ENCODE results near the gene CNOT10. TPM values are rescaled to one million over a fixed set of nuclear protein-coding genes. Genes with fewer than 3 reads are reported as not detected.
"Not testable (repeated sequence)": the region's sequence is repeated elsewhere in the genome, so short reads cannot be mapped to it uniquely, and the experiment has no call there.

The CNOT10 gene
- total RNA-seq, 2 experiments from 2014 or later: 44.2 to 45.8 TPM

GRCh38 chr3:32734756-32735155 lies 49.8 kb downstream of the CNOT10 start:
- DNase-seq: no peak
- Mint-ChIP-seq H3K36me3 (ENCODE audit: low read depth) (peaks cover 25% of the 10 kb centered on the region), H3K27ac (no peak overlapping the region), H3K27me3 (no peaks in the 10 kb centered on the region), H3K4me3 (no peak overlapping the region), H3K4me1 (no peaks in the 10 kb centered on the region), H3K9me3 (no peaks in the 10 kb centered on the region)
- ChIA-PET POLR2A (no interaction called here), CTCF (interaction anchor here (1.4 to 2.9 kb wide), 4 partner anchors 47 to 200 kb away, joined by 3 to 14 read pairs (median 10); no protein-coding TSS in a partner anchor)

GRCh38 chr3:32743470-32743869 lies 58.5 kb downstream of the CNOT10 start:
- ChIA-PET CTCF (interaction anchor here (0.7 kb wide), 1 partner anchor 28 kb away, joined by 4 read pairs; no protein-coding TSS in a partner anchor), POLR2A (interaction anchor here (1.1 kb wide), 1 partner anchor 15 kb away, joined by 3 read pairs; no protein-coding TSS in a partner anchor)
- peaks cover 26% of the 10 kb centered on the region for H3K36me3 Mint-ChIP-seq (ENCODE audit: low read depth)

GRCh38 chr3:32743934-32744333 lies 58.9 kb downstream of the CNOT10 start:
- Mint-ChIP-seq H3K36me3 (ENCODE audit: low read depth) (peaks cover 26% of the 10 kb centered on the region), H3K4me1 (no peaks in the 10 kb centered on the region), H3K4me3 (no peak overlapping the region), H3K9me3 (no peaks in the 10 kb centered on the region), H3K27me3 (no peaks in the 10 kb centered on the region), H3K27ac (no peak overlapping the region)
- CTCF ChIA-PET: no interaction called here
- DNase-seq: no peak
- POLR2A ChIA-PET: no interaction called here

More at GRCh38 chr3:32743470-32743869, 58.5 kb downstream of the CNOT10 start:
- H3K4me3 Mint-ChIP-seq, H3K4me1 Mint-ChIP-seq, H3K27me3 Mint-ChIP-seq, H3K27ac Mint-ChIP-seq, DNase-seq, H3K9me3 Mint-ChIP-seq: not testable (repeated sequence)

GRCh38 chr3:32751377-32751776 lies 66.4 kb downstream of the CNOT10 start:
- H3K36me3 Mint-ChIP-seq (ENCODE audit: low read depth): peaks cover 11% of the 10 kb centered on the region
- no peak for DNase-seq
- H3K27me3 Mint-ChIP-seq: no peaks in the 10 kb centered on the region
- no peak overlapping the region for H3K27ac Mint-ChIP-seq
- no peaks in the 10 kb centered on the region for H3K4me1 Mint-ChIP-seq
- ChIA-PET POLR2A (no interaction called here), CTCF (no interaction called here)
- H3K4me3 Mint-ChIP-seq: no peak overlapping the region
- no peaks in the 10 kb centered on the region for H3K9me3 Mint-ChIP-seq

GRCh38 chr3:32755761-32756160 lies 70.8 kb downstream of the CNOT10 start:
- CTCF ChIA-PET: no interaction called here
- Mint-ChIP-seq H3K27me3 (no peaks in the 10 kb centered on the region), H3K9me3 (no peaks in the 10 kb centered on the region), H3K4me3 (no peak overlapping the region), H3K27ac (no peak overlapping the region), H3K4me1 (peaks cover 12% of the 10 kb centered on the region), H3K36me3 (ENCODE audit: low read depth) (peaks cover 10% of the 10 kb centered on the region)
- no peak for DNase-seq
- POLR2A ChIA-PET: no interaction called here

GRCh38 chr3:32757618-32758374 lies 72.8 kb downstream of the CNOT10 start:
- Mint-ChIP-seq H3K4me3 (no peak overlapping the region), H3K36me3 (ENCODE audit: low read depth) (peaks cover 15% of the 10 kb centered on the region), H3K27ac (no peak overlapping the region), H3K4me1 (peaks cover 12% of the 10 kb centered on the region), H3K9me3 (no peaks in the 10 kb centered on the region), H3K27me3 (no peaks in the 10 kb centered on the region)
- ChIA-PET POLR2A (interaction anchor here (1.4 kb wide), 1 partner anchor 15 kb away, joined by 3 read pairs; no protein-coding TSS in a partner anchor), CTCF (interaction anchor here (1.3 kb wide), 1 partner anchor 16 kb away, joined by 3 read pairs; no protein-coding TSS in a partner anchor)
- DNase-seq: no peak

GRCh38 chr3:32758375-32758753 lies 73.4 kb downstream of the CNOT10 start:
- no peak overlapping the region for H3K27ac Mint-ChIP-seq
- no peaks in the 10 kb centered on the region for H3K9me3 Mint-ChIP-seq
- no peaks in the 10 kb centered on the region for H3K27me3 Mint-ChIP-seq
- CTCF ChIA-PET: interaction anchor here (1.0 to 1.3 kb wide), 2 partner anchors 15 to 23 kb away, joined by 3 read pairs; no protein-coding TSS in a partner anchor
- peaks cover 12% of the 10 kb centered on the region for H3K4me1 Mint-ChIP-seq
- DNase-seq: no peak
- H3K4me3 Mint-ChIP-seq: no peak overlapping the region
- POLR2A ChIA-PET: interaction anchor here (1.4 kb wide), 1 partner anchor 15 kb away, joined by 3 read pairs; no protein-coding TSS in a partner anchor
- peaks cover 14% of the 10 kb centered on the region for H3K36me3 Mint-ChIP-seq (ENCODE audit: low read depth)

- Mint-ChIP-seq H3K4me1 (peaks cover 12% of the 10 kb centered on the region), H3K27me3 (no peaks in the 10 kb centered on the region), H3K4me3 (no peak overlapping the region), H3K27ac (no peak overlapping the region), H3K36me3 (ENCODE audit: low read depth) (peaks cover 16% of the 10 kb centered on the region), H3K9me3 (no peaks in the 10 kb centered on the region)
- ChIA-PET CTCF (interaction anchor here (1.0 kb wide), 1 partner anchor 22 kb away, joined by 3 read pairs; no protein-coding TSS in a partner anchor), POLR2A (no interaction called here)
- no peak for DNase-seq
These were observed 74.4 kb downstream of the CNOT10 start for GRCh38 chr3:32759342-32759741.

- H3K27ac Mint-ChIP-seq: no peak overlapping the region
- DNase-seq: no peak
- H3K36me3 Mint-ChIP-seq (ENCODE audit: low read depth): peaks cover 33% of the 10 kb centered on the region
- no peak overlapping the region for H3K4me3 Mint-ChIP-seq
- no peaks in the 10 kb centered on the region for H3K9me3 Mint-ChIP-seq
- CTCF ChIA-PET: no interaction called here
- no peaks in the 10 kb centered on the region for H3K27me3 Mint-ChIP-seq
- POLR2A ChIA-PET: no interaction called here
- no peaks in the 10 kb centered on the region for H3K4me1 Mint-ChIP-seq
These were observed 79.5 kb downstream of the CNOT10 start for GRCh38 chr3:32764481-32764880.

- CTCF ChIA-PET: interaction anchor here (0.9 kb wide), 1 partner anchor 495 kb away, joined by 4 read pairs; no protein-coding TSS in a partner anchor
- DNase-seq: no peak
- Mint-ChIP-seq H3K9me3 (no peaks in the 10 kb centered on the region), H3K27ac (no peak overlapping the region), H3K36me3 (ENCODE audit: low read depth) (peaks cover 11% of the 10 kb centered on the region), H3K4me1 (peaks cover 4% of the 10 kb centered on the region), H3K27me3 (peaks cover 8% of the 10 kb centered on the region), H3K4me3 (no peak overlapping the region)
- POLR2A ChIA-PET: interaction anchor here (0.9 kb wide), 1 partner anchor 17 kb away, joined by 3 read pairs; no protein-coding TSS in a partner anchor
These were observed 93.4 kb downstream of the CNOT10 start for GRCh38 chr3:32778389-32778788.

GRCh38 chr3:32780071-32780734 lies 95.2 kb downstream of the CNOT10 start:
- no peak for DNase-seq
- Mint-ChIP-seq H3K27me3 (peaks cover 8% of the 10 kb centered on the region), H3K9me3 (no peaks in the 10 kb centered on the region), H3K4me3 (peak overlapping the region; percentile 80), H3K27ac (no peak overlapping the region), H3K36me3 (ENCODE audit: low read depth) (peaks cover 5% of the 10 kb centered on the region), H3K4me1 (peaks cover 4% of the 10 kb centered on the region)
- CTCF ChIA-PET: interaction anchor here (0.6 to 2.1 kb wide), 7 partner anchors 11 to 273 kb away, joined by 3 to 7 read pairs (median 3); no protein-coding TSS in a partner anchor
- POLR2A ChIA-PET: no interaction called here

GRCh38 chr3:32780735-32781210 lies 95.8 kb downstream of the CNOT10 start:
- ChIA-PET CTCF (interaction anchor here (0.6 to 2.1 kb wide), 7 partner anchors 11 to 274 kb away, joined by 3 to 7 read pairs (median 3); no protein-coding TSS in a partner anchor), POLR2A (no interaction called here)
- H3K9me3 Mint-ChIP-seq: no peaks in the 10 kb centered on the region
- peaks cover 8% of the 10 kb centered on the region for H3K27me3 Mint-ChIP-seq
- no peak for DNase-seq
- H3K4me1 Mint-ChIP-seq: peaks cover 4% of the 10 kb centered on the region
- H3K36me3 Mint-ChIP-seq (ENCODE audit: low read depth): peaks cover 5% of the 10 kb centered on the region
- no peak overlapping the region for H3K27ac Mint-ChIP-seq
- peak overlapping the region; percentile 80 for H3K4me3 Mint-ChIP-seq
